Panc1 (cell line): Measurements from ENCODE around the gene BRAT1. TPM values are rescaled to one million over a fixed set of nuclear protein-coding genes. Genes with fewer than 3 reads are reported as not detected.

Source experiments
- ATAC-seq: fragments of 200-7000 bp; cut with Tn5 transposase; 2 replicates; pipeline ENCODE4 v1.9.1; 2020; ENCODE audit warnings: mild to moderate bottlenecking, moderate library complexity
- BruUV-seq: library from RNA; stranded (reverse); fragments of 400-500 nt; replicated peaks from 2 replicates; lab custom pipeline; 2021; lab: Mats Ljungman, UMichigan
- CTCF ChIA-PET: fragments of 300-600 bp; sonication (Branson Sonifier 250); formaldehyde crosslinking; loops from one replicate; lab custom pipeline; 2022; ENCODE audit warnings: antibody characterized with exemption; lab: Charles Lee
- POLR2A ChIA-PET: fragments of 300-600 bp; sonication (Branson Sonifier 250); formaldehyde crosslinking; loops from one replicate; lab custom pipeline; 2022; ENCODE audit warnings: antibody characterized with exemption; lab: Charles Lee
- DNase-seq: peaks from one replicate; pipeline ENCODE4 v3.0.0-alpha.2; 2010; ENCODE audit warnings: low read depth, low spot score
- H3K27ac ChIP-seq: 2 replicates; pipeline ENCODE4 v1.5.1; 2011; ENCODE audit warnings: mild to moderate bottlenecking, low read length, inconsistent platforms
- H3K27me3 ChIP-seq: fragments of 200-500 bp; sonication (Bioruptor generic); 2 replicates; pipeline ENCODE4 v1.6.0; 2014; ENCODE audit warnings: low read length, inconsistent platforms; ENCODE audit not compliant: control insufficient read depth, insufficient read depth
- H3K36me3 ChIP-seq: fragments of 200-500 bp; sonication (Bioruptor generic); 2 replicates; pipeline ENCODE4 v1.5.1; 2014; ENCODE audit warnings: inconsistent platforms, mild to moderate bottlenecking, low read length, moderate library complexity; ENCODE audit not compliant: control insufficient read depth, insufficient read depth
- H3K4me1 ChIP-seq: 2 replicates; pipeline ENCODE4 v1.5.1; 2011; ENCODE audit warnings: inconsistent platforms, mild to moderate bottlenecking, low read length, moderate library complexity; ENCODE audit not compliant: control insufficient read depth, insufficient read depth
- H3K4me3 ChIP-seq, 2 experiments: 2 replicates each; pipeline ENCODE4 v1.5.1; 2011 to 2012; ENCODE audit warnings: low read depth in 2 of 2, low read length in 2 of 2, mild to moderate bottlenecking in 2 of 2, inconsistent platforms in 1 of 2, moderate library complexity in 1 of 2
- H3K9me3 ChIP-seq: fragments of 200-500 bp; sonication (Bioruptor generic); 2 replicates; pipeline ENCODE4 v1.5.1; 2014; ENCODE audit warnings: low read depth, mild to moderate bottlenecking, inconsistent platforms, low read length, moderate library complexity; ENCODE audit not compliant: control insufficient read depth, insufficient read depth
- POLR2AphosphoS5 ChIP-seq: IDR thresholded peaks from 2 replicates; pipeline ENCODE4 v1.6.1; 2012; ENCODE audit warnings: mild to moderate bottlenecking, low read depth, low read length, moderate library complexity
- SIN3A ChIP-seq: IDR thresholded peaks from 2 replicates; pipeline ENCODE4 v1.6.1; 2012; ENCODE audit warnings: low read depth, mild to moderate bottlenecking, low read length, moderate library complexity, borderline replicate concordance; ENCODE audit not compliant: insufficient read depth
- TCF7L2 ChIP-seq: IDR thresholded peaks from 2 replicates; pipeline ENCODE4 v1.6.1; 2011; ENCODE audit warnings: mild to moderate bottlenecking, low read depth, low read length, inconsistent platforms
- in situ Hi-C: cut with HindIII; loops from 2 replicates; pipeline ENCODE4 v1.10.0; 2016; ENCODE audit warnings: low sequenced_read_pairs, low pct_unique_long_range_greater_than_20kb
- intact Hi-C: fragments of 100-400 bp; cut with micrococcal nuclease; formaldehyde crosslinking; loops from one replicate; pipeline ENCODE4 v1.10.0; 2022; ENCODE audit not compliant: unreplicated experiment
- total RNA-seq: library from RNA; stranded (reverse); gene quantifications from one replicate; pipeline ENCODE4 v1.2.1, GENCODE V29; 2021; ENCODE audit not compliant: unreplicated experiment
- TF ChIP-seq, protein P1 (sequence below): fragments of 450-650 bp; IDR thresholded peaks from 2 replicates; pipeline ENCODE4 v1.5.1; 2017; ENCODE audit warnings: mild to moderate bottlenecking
- TF ChIP-seq, protein P2 (sequence below), 2 experiments: IDR thresholded peaks; 2 replicates each; pipeline ENCODE4 v1.6.1; 2011 to 2012; ENCODE audit warnings: low read depth in 2 of 2, control low read depth in 1 of 2, low read length in 1 of 2, mild to moderate bottlenecking in 1 of 2, moderate library complexity in 1 of 2; ENCODE audit not compliant: insufficient read depth in 1 of 2

Gene BRAT1
- total RNA-seq, 1 experiment from 2014 or later = 76.9 TPM

DNA sequence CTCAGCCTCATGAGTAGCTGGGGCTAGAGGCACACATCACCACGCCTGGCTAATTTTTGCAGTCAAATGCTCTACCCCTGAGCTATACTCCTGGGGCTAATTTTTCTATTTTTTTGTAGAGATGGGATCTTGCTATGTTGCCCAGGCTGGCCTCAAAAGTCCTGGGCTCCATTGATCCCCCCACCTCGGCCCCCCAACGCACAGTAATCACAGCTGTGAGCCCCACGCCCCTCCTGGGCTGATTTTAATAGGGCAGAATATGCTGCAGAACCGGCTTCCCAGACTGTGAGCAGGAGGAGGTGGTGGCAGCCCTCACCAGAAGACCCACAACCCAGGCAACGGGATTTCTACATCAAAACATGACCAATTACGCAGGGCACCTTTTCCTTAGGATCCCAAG lies 15.2 kb downstream of the BRAT1 start:
- in situ Hi-C loops = no loop called here
- CTCF ChIA-PET = no interaction called here

DNA sequence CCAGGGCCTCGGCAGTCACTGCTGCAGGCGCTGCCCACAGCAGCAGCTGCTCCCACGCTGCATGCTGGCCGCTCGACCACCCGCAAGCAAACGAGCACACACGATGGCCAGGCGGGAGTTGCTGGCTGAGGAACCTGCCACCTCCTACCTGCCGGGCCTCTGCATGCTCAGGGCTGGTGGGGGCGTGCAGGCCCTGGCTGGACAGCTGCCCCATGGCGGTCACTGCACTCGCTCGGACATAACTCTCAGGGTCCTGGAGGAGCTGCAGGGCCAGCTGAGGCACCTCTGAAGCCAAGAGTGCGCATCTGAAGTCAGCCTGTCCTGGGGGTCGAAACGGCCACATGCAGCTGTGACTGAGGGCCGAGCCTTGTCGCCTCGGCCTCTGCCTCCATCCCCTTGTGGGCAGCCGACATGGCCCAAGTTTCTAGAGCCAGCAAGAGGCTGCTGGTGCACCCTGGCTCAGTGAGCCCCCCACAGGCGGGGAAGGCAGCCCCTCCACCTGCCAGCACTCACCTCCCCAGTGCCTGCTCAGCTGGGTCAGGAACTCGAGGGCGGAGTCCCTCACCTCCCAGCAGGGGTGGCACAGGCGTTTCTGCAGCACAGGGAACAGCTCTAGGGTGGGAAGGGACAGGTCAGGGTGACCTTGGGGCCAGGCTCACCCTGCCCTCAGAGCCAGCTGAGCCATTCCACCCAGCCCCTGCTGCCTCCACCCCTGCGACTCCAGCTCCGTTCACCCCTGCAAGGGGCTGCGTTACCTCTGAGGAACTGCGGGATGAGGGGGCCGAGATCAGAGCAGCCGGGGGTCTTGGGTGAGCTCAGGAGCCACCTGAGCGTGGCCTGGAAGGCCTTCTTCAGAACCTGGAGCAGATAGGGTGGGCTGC lies 16.1 kb downstream of the BRAT1 start:
- intact Hi-C loops (no loop called here), in situ Hi-C loops (no loop called here)
- TF ChIP-seq SIN3A (no peak), TCF7L2 (no peak), POLR2AphosphoS5 (no peak)
- TF ChIP-seq, protein P1, sequence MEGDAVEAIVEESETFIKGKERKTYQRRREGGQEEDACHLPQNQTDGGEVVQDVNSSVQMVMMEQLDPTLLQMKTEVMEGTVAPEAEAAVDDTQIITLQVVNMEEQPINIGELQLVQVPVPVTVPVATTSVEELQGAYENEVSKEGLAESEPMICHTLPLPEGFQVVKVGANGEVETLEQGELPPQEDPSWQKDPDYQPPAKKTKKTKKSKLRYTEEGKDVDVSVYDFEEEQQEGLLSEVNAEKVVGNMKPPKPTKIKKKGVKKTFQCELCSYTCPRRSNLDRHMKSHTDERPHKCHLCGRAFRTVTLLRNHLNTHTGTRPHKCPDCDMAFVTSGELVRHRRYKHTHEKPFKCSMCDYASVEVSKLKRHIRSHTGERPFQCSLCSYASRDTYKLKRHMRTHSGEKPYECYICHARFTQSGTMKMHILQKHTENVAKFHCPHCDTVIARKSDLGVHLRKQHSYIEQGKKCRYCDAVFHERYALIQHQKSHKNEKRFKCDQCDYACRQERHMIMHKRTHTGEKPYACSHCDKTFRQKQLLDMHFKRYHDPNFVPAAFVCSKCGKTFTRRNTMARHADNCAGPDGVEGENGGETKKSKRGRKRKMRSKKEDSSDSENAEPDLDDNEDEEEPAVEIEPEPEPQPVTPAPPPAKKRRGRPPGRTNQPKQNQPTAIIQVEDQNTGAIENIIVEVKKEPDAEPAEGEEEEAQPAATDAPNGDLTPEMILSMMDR = no peak
- TF ChIP-seq, protein P2, sequence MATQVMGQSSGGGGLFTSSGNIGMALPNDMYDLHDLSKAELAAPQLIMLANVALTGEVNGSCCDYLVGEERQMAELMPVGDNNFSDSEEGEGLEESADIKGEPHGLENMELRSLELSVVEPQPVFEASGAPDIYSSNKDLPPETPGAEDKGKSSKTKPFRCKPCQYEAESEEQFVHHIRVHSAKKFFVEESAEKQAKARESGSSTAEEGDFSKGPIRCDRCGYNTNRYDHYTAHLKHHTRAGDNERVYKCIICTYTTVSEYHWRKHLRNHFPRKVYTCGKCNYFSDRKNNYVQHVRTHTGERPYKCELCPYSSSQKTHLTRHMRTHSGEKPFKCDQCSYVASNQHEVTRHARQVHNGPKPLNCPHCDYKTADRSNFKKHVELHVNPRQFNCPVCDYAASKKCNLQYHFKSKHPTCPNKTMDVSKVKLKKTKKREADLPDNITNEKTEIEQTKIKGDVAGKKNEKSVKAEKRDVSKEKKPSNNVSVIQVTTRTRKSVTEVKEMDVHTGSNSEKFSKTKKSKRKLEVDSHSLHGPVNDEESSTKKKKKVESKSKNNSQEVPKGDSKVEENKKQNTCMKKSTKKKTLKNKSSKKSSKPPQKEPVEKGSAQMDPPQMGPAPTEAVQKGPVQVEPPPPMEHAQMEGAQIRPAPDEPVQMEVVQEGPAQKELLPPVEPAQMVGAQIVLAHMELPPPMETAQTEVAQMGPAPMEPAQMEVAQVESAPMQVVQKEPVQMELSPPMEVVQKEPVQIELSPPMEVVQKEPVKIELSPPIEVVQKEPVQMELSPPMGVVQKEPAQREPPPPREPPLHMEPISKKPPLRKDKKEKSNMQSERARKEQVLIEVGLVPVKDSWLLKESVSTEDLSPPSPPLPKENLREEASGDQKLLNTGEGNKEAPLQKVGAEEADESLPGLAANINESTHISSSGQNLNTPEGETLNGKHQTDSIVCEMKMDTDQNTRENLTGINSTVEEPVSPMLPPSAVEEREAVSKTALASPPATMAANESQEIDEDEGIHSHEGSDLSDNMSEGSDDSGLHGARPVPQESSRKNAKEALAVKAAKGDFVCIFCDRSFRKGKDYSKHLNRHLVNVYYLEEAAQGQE (IDR thresholded peaks at IDR 0.05; ENCODE audit: insufficient read depth in 1 of 2, low read depth in 2 of 2, low read length in 1 of 2) = no peak
- Histone ChIP-seq H3K9me3 (no peaks in the 10 kb centered on the region), H3K36me3 (peaks cover 3% of the 10 kb centered on the region; the same call in 1 of the 2 replicates), H3K4me3 (no peak overlapping the region), H3K27me3 (no peaks in the 10 kb centered on the region), H3K4me1 (no peaks in the 10 kb centered on the region), H3K27ac (no peak overlapping the region)
- ChIA-PET CTCF (no interaction called here), POLR2A (no interaction called here)
- no TSS peak for BruUV-seq
- DNase-seq (no peak), ATAC-seq (no peak)

More for the DNA sequence above, 15.2 kb downstream of the BRAT1 start:
- no peak overlapping the region for H3K4me3 ChIP-seq
- TSS peak; percentile 54 for BruUV-seq
- POLR2A ChIA-PET = no interaction called here
- H3K27me3 ChIP-seq = no peaks in the 10 kb centered on the region
- ATAC-seq (no peak), DNase-seq (no peak)
- TF ChIP-seq POLR2AphosphoS5 (no peak), SIN3A (no peak)
- TF ChIP-seq, protein P2 (IDR thresholded peaks at IDR 0.05; ENCODE audit: insufficient read depth in 1 of 2, low read depth in 2 of 2, low read length in 1 of 2) = no peak
- peaks cover 3% of the 10 kb centered on the region; the same call in 1 of the 2 replicates for H3K36me3 ChIP-seq
- H3K9me3 ChIP-seq = no peaks in the 10 kb centered on the region
- intact Hi-C loops = no loop called here
- no peak overlapping the region for H3K27ac ChIP-seq
- no peaks in the 10 kb centered on the region for H3K4me1 ChIP-seq
